IMR-90 (cell line): ENCODE measurements around the gene ATP2B2. TPM values are rescaled to one million over a fixed set of nuclear protein-coding genes. Genes with fewer than 3 reads are reported as not detected.

Source experiments
- ATAC-seq: fragments of 200-7000 bp; cut with Tn5 transposase; 2 replicates; pipeline ENCODE4 v1.9.1; 2020; ENCODE audit warnings: low read depth, mild to moderate bottlenecking, moderate library complexity
- BruUV-seq: library from RNA; stranded (reverse); fragments of 400-500 nt; replicated peaks from 2 replicates; lab custom pipeline; 2021; lab: Mats Ljungman, UMichigan
- CTCF ChIA-PET: fragments of 300-600 bp; formaldehyde crosslinking; extraction: SDS; loops from one replicate; lab custom pipeline; 2021; ENCODE audit warnings: antibody characterized with exemption; lab: Yijun Ruan, JAX
- POLR2A ChIA-PET: fragments of 300-600 bp; sonication (Branson Sonifier 250); formaldehyde crosslinking; loops from one replicate; lab custom pipeline; 2022; ENCODE audit warnings: antibody characterized with exemption; ENCODE audit not compliant: unreplicated experiment; lab: Charles Lee
- DNase-seq: peaks from one replicate; pipeline ENCODE4 v3.0.0; 2013
- H2AFZ ChIP-seq: replicated peaks from 2 replicates; pipeline ENCODE3; 2013; ENCODE audit warnings: low read length, mild to moderate bottlenecking; ENCODE audit not compliant: poor library complexity
- H2AK5ac ChIP-seq: 2 replicates; pipeline ENCODE4 v1.6.1; 2013; ENCODE audit warnings: low read depth, low read length, inconsistent platforms
- H2AK9ac ChIP-seq: replicated peaks from 2 replicates; pipeline ENCODE3; 2013; ENCODE audit warnings: mild to moderate bottlenecking, low read depth, low read length, moderate library complexity; ENCODE audit not compliant: poor library complexity
- H2BK120ac ChIP-seq: 2 replicates; pipeline ENCODE4 v1.6.1; 2013; ENCODE audit warnings: low read depth, low read length, inconsistent platforms
- H2BK15ac ChIP-seq: 3 replicates; pipeline ENCODE4 v1.6.1; 2013; ENCODE audit warnings: low read depth, low read length, inconsistent platforms
- H2BK20ac ChIP-seq: 2 replicates; pipeline ENCODE4 v1.6.1; 2013; ENCODE audit warnings: low read depth, mild to moderate bottlenecking, inconsistent platforms, low read length, moderate library complexity
- H2BK5ac ChIP-seq: 2 replicates; pipeline ENCODE4 v1.6.1; 2013; ENCODE audit warnings: mild to moderate bottlenecking, low read depth, low read length, inconsistent platforms; ENCODE audit not compliant: poor library complexity, severe bottlenecking
- H3K14ac ChIP-seq: replicated peaks from 2 replicates; pipeline ENCODE4 v1.6.1; 2013; ENCODE audit warnings: low read depth, low read length, inconsistent platforms
- H3K18ac ChIP-seq: 2 replicates; pipeline ENCODE4 v1.6.1; 2013; ENCODE audit warnings: low read depth, low read length, control low read depth
- H3K23ac ChIP-seq: 2 replicates; pipeline ENCODE4 v1.6.1; 2013; ENCODE audit warnings: low read depth, low read length, inconsistent platforms
- H3K27ac ChIP-seq: 2 replicates; pipeline ENCODE4 v1.5.1; 2013; ENCODE audit warnings: mild to moderate bottlenecking, control low read depth, low read length; ENCODE audit not compliant: insufficient read depth
- H3K27me3 ChIP-seq: 2 replicates; pipeline ENCODE4 v1.6.1; 2013; ENCODE audit warnings: low read length; ENCODE audit not compliant: control insufficient read depth, insufficient read depth
- H3K36me3 ChIP-seq: 2 replicates; pipeline ENCODE4 v1.6.1; 2013; ENCODE audit warnings: low read length, mixed read lengths; ENCODE audit not compliant: control insufficient read depth, insufficient read depth
- H3K4ac ChIP-seq: 2 replicates; pipeline ENCODE4 v1.6.1; 2013; ENCODE audit warnings: low read depth, low read length, inconsistent platforms
- H3K4me1 ChIP-seq: 2 replicates; pipeline ENCODE4 v1.6.1; 2013; ENCODE audit warnings: low read length, mixed read lengths; ENCODE audit not compliant: control insufficient read depth, insufficient read depth
- H3K4me2 ChIP-seq: 2 replicates; pipeline ENCODE4 v1.6.1; 2013; ENCODE audit warnings: low read depth, mild to moderate bottlenecking, control low read depth, low read length, moderate library complexity
- H3K4me3 ChIP-seq: 2 replicates; pipeline ENCODE4 v1.5.1; 2013; ENCODE audit warnings: low read depth, mild to moderate bottlenecking, control low read depth, low read length, moderate library complexity; ENCODE audit not compliant: insufficient read depth
- H3K56ac ChIP-seq: 2 replicates; pipeline ENCODE4 v1.6.1; 2013; ENCODE audit warnings: low read length, inconsistent platforms; ENCODE audit not compliant: insufficient read depth; ENCODE audit errors: extremely low read depth
- H3K79me1 ChIP-seq, 2 experiments: 2 replicates each; pipeline ENCODE4 v1.6.1; 2013; ENCODE audit warnings: low read length in 2 of 2, inconsistent platforms in 1 of 2, low read depth in 1 of 2
- H3K9ac ChIP-seq: 2 replicates; pipeline ENCODE4 v1.6.1; 2013; ENCODE audit warnings: low read depth, low read length, control low read depth
- H3K9me1 ChIP-seq: 2 replicates; pipeline ENCODE4 v1.6.1; 2013; ENCODE audit warnings: low read length, inconsistent platforms; ENCODE audit not compliant: insufficient read depth
- H3K9me3 ChIP-seq: 2 replicates; pipeline ENCODE4 v1.6.1; 2013; ENCODE audit warnings: low read length; ENCODE audit not compliant: control insufficient read depth, insufficient read depth
- H4K20me1 ChIP-seq: 2 replicates; pipeline ENCODE4 v1.6.1; 2013; ENCODE audit warnings: low read length, inconsistent platforms; ENCODE audit not compliant: insufficient read depth
- H4K5ac ChIP-seq: 2 replicates; pipeline ENCODE4 v1.6.1; 2013; ENCODE audit warnings: mild to moderate bottlenecking, low read depth, low read length, control low read depth
- H4K8ac ChIP-seq, 2 experiments: 2 replicates each; pipeline ENCODE4 v1.6.1; 2013; ENCODE audit warnings: low read depth in 2 of 2, low read length in 2 of 2, control low read depth in 1 of 2, inconsistent platforms in 1 of 2
- H4K91ac ChIP-seq: 2 replicates; pipeline ENCODE4 v1.6.1; 2013; ENCODE audit warnings: low read depth, low read length, inconsistent platforms; ENCODE audit not compliant: insufficient read depth
- FOS ChIP-seq: fragments of 150-350 bp; IDR thresholded peaks from 2 replicates; pipeline ENCODE4 v1.6.1; 2016; ENCODE audit warnings: low read depth, low read length
- MAZ ChIP-seq: IDR thresholded peaks from 2 replicates; pipeline ENCODE4 v1.6.1; 2012; ENCODE audit warnings: low read depth, mild to moderate bottlenecking, low read length, improper control_type of control experiment, moderate library complexity, borderline replicate concordance
- NFE2L2 ChIP-seq: fragments of 150-350 bp; IDR thresholded peaks from 2 replicates; pipeline ENCODE4 v1.6.1; 2016; ENCODE audit warnings: low read depth, mild to moderate bottlenecking, low read length
- WGBS, 2 experiments: methylation state at CpG; one replicate each; pipeline versions ENCODE4 v1.1.5 to v1.1.7; 2013; ENCODE audit warnings: missing lambda C conversion rate in 2 of 2; ENCODE audit not compliant: insufficient read length in 1 of 2; ENCODE audit errors: extremely low coverage in 2 of 2; 5-methylcytosine and 5-hydroxymethylcytosine counted together
- dilution Hi-C: fragments of 300-500 bp; cut with HindIII; formaldehyde crosslinking; loops from one replicate; pipeline ENCODE4 v1.14.3; 2018; ENCODE audit warnings: low sequenced_read_pairs; ENCODE audit not compliant: unreplicated experiment
- in situ Hi-C: fragments of 300-500 bp; cut with MboI; formaldehyde crosslinking; loops from 3 replicates; pipeline ENCODE4 v1.14.3; 2019; ENCODE audit warnings: low sequenced_read_pairs, inconsistent platforms, mixed read lengths
- intact Hi-C: fragments of 100-400 bp; cut with micrococcal nuclease; formaldehyde crosslinking; loops from 2 replicates; pipeline ENCODE4 v1.10.0; 2022
- polyA plus RNA-seq, 3 experiments: library from polyadenylated mRNA; depleted of rRNA; stranded (reverse); fragments of >200 nt; gene quantifications; 2 replicates each; pipeline ENCODE4 v1.2.3, GENCODE V29; 2012; ENCODE audit warnings: low replicate concordance in 1 of 3
- total RNA-seq: library from RNA; depleted of rRNA; stranded (reverse); fragments of >200 nt; gene quantifications from 2 replicates; pipeline ENCODE4 v1.2.3, GENCODE V29; 2012
- TF ChIP-seq, protein P1 (sequence below): conservative IDR thresholded peaks from 2 replicates; pipeline ENCODE4 v1.5.1; 2012; ENCODE audit warnings: mild to moderate bottlenecking, low read depth, low read length, improper control_type of control experiment

The ATP2B2 gene
- total and polyA plus RNA-seq, 2 of the 4 experiments (the other 2 are of a cell fraction), result under 0.01 to 0.02 TPM

GRCh38 chr3:10511809-10512494 lies 6.6 kb upstream of the ATP2B2 start:
- dilution Hi-C loops, result no loop called here
- 20% methylated on average over 1 of the region's 7 CpGs; no CpG with 5 or more reads in 1 of the 2 experiments for WGBS, 2 experiments

More at GRCh38 chr3:10511809-10512494, 6.6 kb upstream of the ATP2B2 start:
- H3K27me3 ChIP-seq, result peaks cover 29% of the 10 kb centered on the region
- no peaks in the 10 kb centered on the region for H3K36me3 ChIP-seq
- ATAC-seq (peak; percentile 67), DNase-seq (peak; percentile 67)
- CTCF ChIA-PET, result no interaction called here
- H2AK9ac ChIP-seq, result no peak overlapping the region
- H3K9ac ChIP-seq, result no peak overlapping the region
- no peak overlapping the region for H3K4me3 ChIP-seq
- no peak overlapping the region for H2BK5ac ChIP-seq
- H2BK120ac ChIP-seq, result no peak overlapping the region
- no peak overlapping the region for H3K27ac ChIP-seq
- no peaks in the 10 kb centered on the region for H4K20me1 ChIP-seq
- no peak overlapping the region for H2BK20ac ChIP-seq
- no TSS peak for BruUV-seq
- no peak overlapping the region for H4K8ac ChIP-seq
- in situ Hi-C loops, result no loop called here
- H3K18ac ChIP-seq, result peak overlapping the region; percentile 18; the same call in 1 of the 2 replicates
- peak overlapping the region; percentile 36; the same call in 1 of the 2 replicates for H4K5ac ChIP-seq
- H2AFZ ChIP-seq, result no peak overlapping the region
- H3K14ac ChIP-seq, result no peak overlapping the region
- H3K4ac ChIP-seq, result no peak overlapping the region
- intact Hi-C loops, result no loop called here
- no peak overlapping the region for H2BK15ac ChIP-seq
- H3K9me1 ChIP-seq, result no peaks in the 10 kb centered on the region; the same call in 1 of the 2 replicates
- H4K91ac ChIP-seq, result no peak overlapping the region
- H3K56ac ChIP-seq, result no peak overlapping the region
- H3K79me1 ChIP-seq, result no peaks in the 10 kb centered on the region
- H3K23ac ChIP-seq, result no peak overlapping the region
- TF ChIP-seq NFE2L2, result peak; percentile 68; the same call in 1 of the 2 replicates
- 0 out of 2 replicates have a peak, but pooled peaks have one; percentile 7 for TF ChIP-seq FOS
- TF ChIP-seq, protein P1, sequence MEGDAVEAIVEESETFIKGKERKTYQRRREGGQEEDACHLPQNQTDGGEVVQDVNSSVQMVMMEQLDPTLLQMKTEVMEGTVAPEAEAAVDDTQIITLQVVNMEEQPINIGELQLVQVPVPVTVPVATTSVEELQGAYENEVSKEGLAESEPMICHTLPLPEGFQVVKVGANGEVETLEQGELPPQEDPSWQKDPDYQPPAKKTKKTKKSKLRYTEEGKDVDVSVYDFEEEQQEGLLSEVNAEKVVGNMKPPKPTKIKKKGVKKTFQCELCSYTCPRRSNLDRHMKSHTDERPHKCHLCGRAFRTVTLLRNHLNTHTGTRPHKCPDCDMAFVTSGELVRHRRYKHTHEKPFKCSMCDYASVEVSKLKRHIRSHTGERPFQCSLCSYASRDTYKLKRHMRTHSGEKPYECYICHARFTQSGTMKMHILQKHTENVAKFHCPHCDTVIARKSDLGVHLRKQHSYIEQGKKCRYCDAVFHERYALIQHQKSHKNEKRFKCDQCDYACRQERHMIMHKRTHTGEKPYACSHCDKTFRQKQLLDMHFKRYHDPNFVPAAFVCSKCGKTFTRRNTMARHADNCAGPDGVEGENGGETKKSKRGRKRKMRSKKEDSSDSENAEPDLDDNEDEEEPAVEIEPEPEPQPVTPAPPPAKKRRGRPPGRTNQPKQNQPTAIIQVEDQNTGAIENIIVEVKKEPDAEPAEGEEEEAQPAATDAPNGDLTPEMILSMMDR, result no peak
- TF ChIP-seq MAZ, result no peak
- POLR2A ChIA-PET, result no interaction called here
- H3K4me1 ChIP-seq, result no peaks in the 10 kb centered on the region; the same call in 1 of the 2 replicates
- H3K4me2 ChIP-seq, result peak overlapping the region; percentile 71; the same call in 1 of the 2 replicates
- no peaks in the 10 kb centered on the region for H3K9me3 ChIP-seq
- no peak overlapping the region for H2AK5ac ChIP-seq
